GM21367 (cell line): ENCODE results near the gene ANKRD55.
A peak's percentile ranks its signal among the peaks of the same experiment; 100 is the strongest.
"Not testable (repeated sequence)": the region's sequence is repeated elsewhere in the genome, so short reads cannot be mapped to it uniquely, and the experiment has no call there.

ENCODE experiments used
- ATAC-seq: cut with Tn5 transposase; IDR thresholded peaks from one replicate; pipeline ENCODE4 v1.9.1; 2021; ENCODE audit not compliant: unreplicated experiment

Gene ANKRD55

GRCh38 chr5:56083286-56083854, 149.8 kb downstream of the ANKRD55 start:
- no peak for ATAC-seq

GRCh38 chr5:56081053-56081642, 152.0 kb downstream of the ANKRD55 start:
- peak; percentile 47 for ATAC-seq

- peak; percentile 62 for ATAC-seq
Measured at GRCh38 chr5:56080375-56081052, 152.6 kb downstream of the ANKRD55 start.

- not testable (repeated sequence) for ATAC-seq
Measured at GRCh38 chr5:56079157-56079500, 154.0 kb downstream of the ANKRD55 start.

- no peak for ATAC-seq
Measured at GRCh38 chr5:56078278-56079156, 154.6 kb downstream of the ANKRD55 start.

GRCh38 chr5:56077796-56078233, 155.3 kb downstream of the ANKRD55 start:
- no peak for ATAC-seq

- no peak for ATAC-seq
Measured at GRCh38 chr5:56076486-56076885, 156.6 kb downstream of the ANKRD55 start.

- ATAC-seq: no peak
Measured at GRCh38 chr5:56075361-56075760, 157.8 kb downstream of the ANKRD55 start.

- no peak for ATAC-seq
Measured at GRCh38 chr5:56072863-56073766, 160.0 kb downstream of the ANKRD55 start.

- ATAC-seq: no peak
Measured at GRCh38 chr5:56071470-56071869, 161.7 kb downstream of the ANKRD55 start.

GRCh38 chr5:56070851-56071465, 162.2 kb downstream of the ANKRD55 start:
- ATAC-seq: no peak

GRCh38 chr5:56069652-56070226, 163.4 kb downstream of the ANKRD55 start:
- ATAC-seq: no peak

GRCh38 chr5:56066931-56067450, 166.1 kb downstream of the ANKRD55 start:
- no peak for ATAC-seq

- no peak for ATAC-seq
Measured at GRCh38 chr5:56064984-56065383, 168.1 kb downstream of the ANKRD55 start.

- ATAC-seq: no peak
Measured at GRCh38 chr5:56060276-56061110, 172.6 kb downstream of the ANKRD55 start.

GRCh38 chr5:56059854-56060253, 173.3 kb downstream of the ANKRD55 start:
- ATAC-seq: no peak

- peak; percentile 76 for ATAC-seq
Measured at GRCh38 chr5:56056875-56057274, 176.3 kb downstream of the ANKRD55 start.

- no peak for ATAC-seq
Measured at GRCh38 chr5:56055859-56056258, 177.3 kb downstream of the ANKRD55 start.

- ATAC-seq: no peak
Measured at GRCh38 chr5:56055287-56055686, 177.8 kb downstream of the ANKRD55 start.
